Measurements from ENCODE around the gene NRF1.

DNA sequence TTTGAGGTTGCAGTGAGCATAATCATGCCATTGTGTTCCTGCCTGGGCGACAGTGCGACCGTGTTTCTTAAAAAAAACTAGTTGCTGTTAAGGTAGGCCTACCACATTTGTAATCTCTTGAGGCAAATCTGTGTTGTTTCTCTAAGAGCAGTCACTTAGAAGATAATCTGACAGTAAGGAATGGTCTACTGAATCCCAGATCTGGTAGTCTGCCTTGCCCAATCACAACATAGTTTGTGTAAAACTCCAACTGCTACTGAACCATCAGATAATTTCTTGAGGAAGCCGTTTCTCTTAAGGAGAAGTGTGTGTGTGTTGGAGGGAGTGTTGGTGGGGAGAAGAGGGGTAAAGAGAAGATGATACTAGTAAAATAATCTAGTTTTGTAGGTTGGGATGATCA, 5.0 kb downstream of the NRF1 start:
- TF ChIP-seq TAF1 (IDR thresholded peaks at IDR 0.05; ENCODE audit: low read depth, low read length): no peak
- no peak for TF ChIP-seq POLR2AphosphoS5 (IDR thresholded peaks at IDR 0.05; ENCODE audit: low read depth, low read length)
- TF ChIP-seq POLR2A (IDR thresholded peaks at IDR 0.05; ENCODE audit: low read depth, low read length): no peak
- no peak for TF ChIP-seq SPI1 (IDR thresholded peaks at IDR 0.05; ENCODE audit: low read depth, low read length)
